Measurements from ENCODE around the gene STAC2. TPM values are rescaled to one million over a fixed set of nuclear protein-coding genes. Genes with fewer than 3 reads are reported as not detected.
"Not testable (repeated sequence)": the region's sequence is repeated elsewhere in the genome, so short reads cannot be mapped to it uniquely, and the experiment has no call there.

STAC2 gene
- polyA plus RNA-seq, 4 donors = 3.4 to 5.2 (median 4.4) TPM

DNA sequence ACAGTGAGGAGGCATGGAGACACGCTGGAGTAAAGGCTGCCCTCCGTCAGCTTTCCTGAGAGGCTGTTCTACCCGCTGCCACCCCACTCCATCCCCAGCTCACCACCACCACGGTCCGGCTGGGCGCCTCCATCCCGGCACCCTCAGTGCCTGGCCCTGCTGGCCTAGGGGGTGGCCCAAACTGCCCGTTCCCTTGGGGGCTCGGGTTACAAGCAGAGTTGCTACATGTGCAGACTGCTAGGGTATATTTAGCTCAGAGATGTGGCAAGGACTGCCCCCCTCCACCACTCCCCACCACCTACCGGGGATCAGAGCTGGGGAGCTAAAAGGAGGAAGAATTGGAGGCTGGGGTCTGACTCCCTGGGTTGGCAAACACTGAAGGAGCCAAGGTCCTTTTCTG lies 32.4 kb downstream of the STAC2 start:
- no peak for DNase-seq (ENCODE audit: low read depth in 4 of 4, low spot score in 2 of 4)

GRCh38 chr17:39192901-39193300 lies 32.8 kb downstream of the STAC2 start:
- DNase-seq (ENCODE audit: low read depth in 4 of 4, low spot score in 2 of 4) = no peak

GRCh38 chr17:39191750-39192510 lies 33.8 kb downstream of the STAC2 start:
- DNase-seq (ENCODE audit: low read depth in 4 of 4, low spot score in 2 of 4) = no peak

DNA sequence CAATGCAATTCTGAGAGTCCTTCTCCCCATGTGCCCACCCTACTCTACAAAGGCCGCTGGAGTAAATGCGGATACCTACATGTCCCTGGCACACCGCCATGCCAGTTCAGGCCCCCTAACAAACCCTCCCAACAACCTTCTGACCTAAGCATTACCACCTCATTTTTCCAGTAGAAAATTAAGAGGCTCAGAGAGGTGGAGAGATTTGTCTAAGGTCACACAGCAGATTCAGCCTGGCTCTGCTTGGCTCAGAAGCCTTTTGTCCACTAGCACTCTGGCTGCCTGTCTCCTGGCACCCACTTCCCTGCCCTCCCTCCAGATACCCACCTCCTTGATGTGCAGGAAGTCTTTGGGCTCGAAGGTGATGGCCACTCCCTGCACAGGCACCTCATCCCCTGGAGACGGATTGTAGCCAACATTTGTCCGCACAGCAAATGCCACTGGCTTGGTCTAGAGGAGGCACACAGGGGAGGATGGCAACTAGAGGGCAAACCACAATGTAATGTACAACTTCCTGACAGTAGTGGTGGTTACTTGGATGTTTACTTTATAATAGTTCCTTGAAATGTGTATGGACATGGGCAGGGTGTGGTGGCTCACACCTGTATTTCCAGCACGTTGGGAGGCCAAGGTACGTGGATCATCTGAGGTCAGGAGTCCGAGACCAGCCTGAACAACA lies 38.5 kb downstream of the STAC2 start:
- no peak for DNase-seq (ENCODE audit: low read depth in 4 of 4, low spot score in 2 of 4)

- DNase-seq (ENCODE audit: low read depth in 4 of 4, low spot score in 2 of 4) = no peak
Observed at GRCh38 chr17:39186481-39187002, 39.2 kb downstream of the STAC2 start.

DNA sequence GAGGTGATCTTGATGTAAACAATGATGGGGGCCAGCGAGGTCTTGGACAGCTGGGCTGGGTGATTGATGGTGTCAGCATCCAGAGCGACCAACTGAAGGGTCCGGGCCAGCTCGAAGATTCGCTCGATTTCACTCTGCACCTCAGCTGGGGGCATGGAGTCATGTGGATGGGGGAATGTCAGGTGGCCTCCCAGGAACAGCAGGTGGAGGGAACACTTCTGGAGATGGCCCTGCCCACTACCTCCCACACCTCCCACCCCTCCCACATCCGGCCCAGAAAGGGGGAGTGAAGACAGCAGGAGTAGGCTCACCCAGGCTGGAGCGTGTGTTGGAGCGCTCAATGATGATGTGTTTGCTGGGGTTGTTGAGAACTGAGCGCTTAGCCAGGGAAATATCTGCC lies 42.0 kb downstream of the STAC2 start:
- no peak for DNase-seq (ENCODE audit: low read depth in 4 of 4, low spot score in 2 of 4)

DNA sequence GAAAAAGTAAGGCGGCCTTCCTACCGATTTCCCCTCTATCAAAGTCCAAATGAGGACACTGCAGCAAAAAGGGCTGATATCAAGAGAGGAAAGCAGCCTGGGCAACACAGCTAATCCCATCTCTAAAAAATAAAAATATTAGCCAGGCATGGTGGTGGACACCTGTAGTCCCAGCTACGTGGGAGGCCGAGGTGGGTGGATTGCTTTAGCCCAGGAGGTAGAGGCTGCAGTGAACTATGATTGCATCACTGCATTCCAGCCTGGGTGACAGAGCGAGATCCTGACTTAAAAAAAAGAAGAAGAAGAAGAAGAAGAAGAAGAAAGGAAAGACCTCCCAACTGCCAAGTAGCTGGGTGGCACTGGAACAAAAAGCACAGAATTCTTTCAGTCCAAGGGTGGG lies 42.7 kb downstream of the STAC2 start:
- DNase-seq (ENCODE audit: low read depth in 4 of 4, low spot score in 2 of 4) = no peak

DNA sequence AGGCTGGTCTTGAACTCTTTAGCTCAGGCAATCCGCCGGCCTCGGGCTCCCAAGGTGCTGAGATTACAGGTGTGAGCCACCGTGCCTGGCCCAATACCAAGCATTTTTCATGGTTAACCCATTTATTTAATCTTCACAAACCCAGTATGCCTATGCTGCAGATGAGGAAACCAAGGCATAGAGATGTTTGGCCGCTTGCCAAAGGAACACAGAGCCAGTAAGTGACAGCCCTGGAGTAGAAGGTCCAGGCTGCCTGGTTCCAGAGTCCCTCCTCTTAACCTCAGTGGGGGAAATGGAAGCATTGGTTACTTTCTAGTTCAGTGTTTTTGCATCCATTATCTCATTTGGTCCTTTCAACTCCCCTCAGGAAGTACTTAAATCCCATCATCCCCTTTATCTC lies 44.4 kb downstream of the STAC2 start:
- DNase-seq (ENCODE audit: low read depth in 4 of 4, low spot score in 2 of 4) = no peak

DNA sequence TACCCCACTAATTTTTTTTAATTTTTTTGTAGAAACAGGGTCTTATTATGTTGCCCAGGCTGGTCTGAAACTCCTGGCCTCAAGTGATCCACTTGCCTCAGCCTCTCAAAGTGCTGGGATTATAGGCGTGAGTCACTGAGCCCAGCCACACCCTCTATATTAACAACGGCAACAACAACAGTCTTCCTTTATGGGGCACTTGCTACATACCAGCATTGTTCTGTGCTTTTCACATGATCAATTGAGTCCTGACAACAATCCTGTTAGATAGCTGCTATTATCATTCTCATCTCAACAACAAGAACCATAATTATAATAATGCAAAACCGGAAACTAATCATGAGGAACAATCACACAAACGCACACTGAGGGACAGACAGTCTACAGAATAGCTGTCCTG lies 47.2 kb downstream of the STAC2 start:
- DNase-seq (ENCODE audit: low read depth in 4 of 4, low spot score in 2 of 4) = no peak

DNA sequence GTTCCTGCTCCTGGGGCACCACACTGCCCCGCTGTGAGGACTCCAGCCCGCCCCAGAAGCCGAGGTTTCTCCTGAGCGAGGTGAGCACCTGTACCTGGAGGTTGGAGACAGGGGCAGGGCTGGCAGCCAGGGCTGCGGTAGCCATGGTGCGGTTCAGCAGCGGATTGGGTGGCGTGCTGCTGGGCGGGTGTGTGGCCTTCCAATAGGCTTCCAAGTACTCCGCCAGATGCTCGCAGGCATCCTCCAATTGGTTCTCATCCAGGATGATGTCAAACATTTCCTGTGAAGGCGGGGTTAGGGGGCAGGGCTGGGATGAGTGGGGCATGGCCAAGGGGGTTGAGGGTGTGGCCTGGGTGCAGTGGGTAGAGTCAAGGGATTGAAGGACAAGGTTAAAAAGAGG lies 48.5 kb downstream of the STAC2 start:
- DNase-seq (ENCODE audit: low read depth in 4 of 4, low spot score in 2 of 4) = no peak

- no peak for DNase-seq (ENCODE audit: low read depth in 4 of 4, low spot score in 2 of 4)
Observed at GRCh38 chr17:39175695-39176093, 50.1 kb downstream of the STAC2 start.

- DNase-seq (ENCODE audit: low read depth in 4 of 4, low spot score in 2 of 4) = peak in 1 of 4 donors; percentile 67
Observed at GRCh38 chr17:39174920-39175694, 50.6 kb downstream of the STAC2 start.

DNA sequence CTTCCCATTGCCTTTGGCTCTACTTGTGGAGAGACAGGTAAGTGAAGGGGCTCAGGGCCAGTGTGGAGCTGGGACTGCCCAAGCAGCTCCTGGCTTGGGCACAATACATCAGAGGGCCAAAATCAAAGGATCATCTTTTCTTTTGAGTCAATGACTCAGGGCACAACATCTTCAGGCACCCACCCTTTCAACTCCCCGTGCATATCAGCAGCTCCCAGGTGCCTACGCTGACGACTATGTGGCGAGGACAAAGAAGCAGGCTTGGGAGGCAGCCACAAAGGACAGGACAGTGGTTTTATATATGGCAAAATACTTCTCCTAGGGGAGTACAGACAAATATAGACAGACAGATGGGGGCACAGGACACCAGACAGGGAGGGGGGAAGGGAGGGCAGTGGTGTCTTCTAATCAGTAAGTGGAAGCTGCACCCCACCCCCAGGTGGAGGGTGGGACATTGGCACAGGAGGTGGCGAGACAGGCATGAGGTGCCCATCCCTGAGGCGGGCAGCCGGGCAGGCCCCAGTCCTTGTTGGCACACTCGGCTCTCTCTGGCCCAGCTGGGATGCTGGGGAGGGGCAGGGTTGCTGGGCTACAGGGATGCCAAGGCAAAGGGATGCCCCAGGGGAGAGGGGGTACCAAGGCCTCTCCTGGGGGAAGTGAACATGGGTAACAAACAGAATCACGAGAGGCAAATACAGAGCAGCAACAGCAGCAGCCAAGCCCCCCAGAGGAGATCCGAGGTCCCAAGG lies 52.0 kb downstream of the STAC2 start:
- DNase-seq (ENCODE audit: low read depth in 4 of 4, low spot score in 2 of 4) = no peak

- DNase-seq (ENCODE audit: low read depth in 4 of 4, low spot score in 2 of 4) = no peak
Observed at GRCh38 chr17:39173080-39173479, 52.7 kb downstream of the STAC2 start.

DNA sequence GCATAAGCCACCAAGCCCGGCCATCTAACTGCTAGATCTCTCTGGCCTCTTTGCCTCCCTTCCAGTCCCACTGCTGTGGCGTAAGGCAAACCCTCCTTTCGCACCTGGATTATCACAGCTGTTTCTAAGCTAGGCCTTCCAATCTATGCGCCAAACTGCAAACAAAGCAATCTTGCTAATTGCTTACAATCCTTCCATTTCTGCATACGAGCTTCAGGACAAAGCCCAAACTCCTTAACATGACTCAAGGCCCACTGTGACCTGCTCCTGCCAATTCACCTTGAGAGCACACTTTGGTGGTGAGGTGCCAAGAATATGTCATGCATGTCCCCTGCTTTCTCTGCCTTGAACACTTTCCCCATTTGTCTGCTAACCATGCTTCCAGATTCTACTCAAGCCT lies 53.8 kb downstream of the STAC2 start:
- no peak for DNase-seq (ENCODE audit: low read depth in 4 of 4, low spot score in 2 of 4)

- DNase-seq (ENCODE audit: low read depth in 4 of 4, low spot score in 2 of 4) = no peak
Observed at GRCh38 chr17:39170558-39170957, 55.2 kb downstream of the STAC2 start.

DNA sequence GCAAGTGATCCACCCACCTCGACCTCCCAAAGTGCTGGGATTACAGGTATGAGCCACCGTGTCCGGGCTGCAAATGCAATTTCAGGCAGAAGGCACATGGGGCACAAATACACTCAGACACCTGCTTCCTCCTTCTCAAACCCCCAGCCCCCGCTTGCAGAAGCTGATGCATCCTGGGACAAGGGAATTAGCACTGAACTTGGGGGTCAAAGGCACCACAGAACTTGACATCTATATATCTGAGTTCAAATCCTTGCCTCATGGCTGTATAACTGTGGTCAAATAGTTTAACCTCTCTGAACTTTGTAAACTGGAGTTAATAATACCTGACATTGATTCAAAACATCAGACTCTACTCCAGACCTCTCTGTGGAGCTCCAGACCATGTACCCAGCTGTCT lies 55.6 kb downstream of the STAC2 start:
- DNase-seq (ENCODE audit: low read depth in 4 of 4, low spot score in 2 of 4) = no peak

- DNase-seq (ENCODE audit: low read depth in 4 of 4, low spot score in 2 of 4) = no peak
Observed at GRCh38 chr17:39169518-39169917, 56.2 kb downstream of the STAC2 start.

GRCh38 chr17:39169101-39169500 lies 56.6 kb downstream of the STAC2 start:
- DNase-seq (ENCODE audit: low read depth in 4 of 4, low spot score in 2 of 4) = no peak

- DNase-seq (ENCODE audit: low read depth in 4 of 4, low spot score in 2 of 4) = not testable (repeated sequence)
Observed at GRCh38 chr17:39168503-39168902, 57.2 kb downstream of the STAC2 start.

- DNase-seq (ENCODE audit: low read depth in 4 of 4, low spot score in 2 of 4) = no peak
Observed at GRCh38 chr17:39167476-39167875, 58.3 kb downstream of the STAC2 start.
